ENCODE measurements around the gene HP.
"Not testable (repeated sequence)": the region's sequence is repeated elsewhere in the genome, so short reads cannot be mapped to it uniquely, and the experiment has no call there.

The HP gene

DNA sequence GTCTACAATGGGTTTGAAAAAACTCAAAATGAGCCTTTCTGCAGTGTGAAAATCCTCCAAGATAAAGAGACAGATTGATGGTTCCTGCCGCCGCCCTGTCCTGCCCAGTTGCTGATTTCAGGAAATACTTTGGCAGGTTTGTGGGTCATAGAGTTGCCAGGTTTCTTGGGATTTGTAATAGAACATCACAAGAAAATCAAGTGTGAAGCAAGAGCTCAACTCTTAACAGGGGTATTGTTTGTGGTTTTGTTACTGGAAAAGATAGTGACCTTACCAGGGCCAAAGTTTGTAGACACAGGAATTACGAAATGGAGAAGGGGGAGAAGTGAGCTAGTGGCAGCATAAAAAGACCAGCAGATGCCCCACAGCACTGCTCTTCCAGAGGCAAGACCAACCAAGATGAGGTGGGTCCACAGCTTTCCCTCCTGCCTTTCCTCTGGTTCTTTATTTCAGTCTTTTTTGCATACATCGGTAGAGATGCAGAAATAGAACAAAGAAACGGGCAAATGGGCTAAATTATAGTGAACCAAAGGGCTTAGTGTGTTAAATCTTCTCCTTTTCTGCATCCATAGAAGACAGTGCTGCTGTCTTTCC, at the start of gene HP:
Gene HP, plus strand, starts transcription at position 252 of the 594 bp plus-strand sequence. Its CDS starts 148 bp downstream, at position 400.
- not testable (repeated sequence) for DNase-seq (ENCODE audit: low read depth in 2 of 2)

DNA sequence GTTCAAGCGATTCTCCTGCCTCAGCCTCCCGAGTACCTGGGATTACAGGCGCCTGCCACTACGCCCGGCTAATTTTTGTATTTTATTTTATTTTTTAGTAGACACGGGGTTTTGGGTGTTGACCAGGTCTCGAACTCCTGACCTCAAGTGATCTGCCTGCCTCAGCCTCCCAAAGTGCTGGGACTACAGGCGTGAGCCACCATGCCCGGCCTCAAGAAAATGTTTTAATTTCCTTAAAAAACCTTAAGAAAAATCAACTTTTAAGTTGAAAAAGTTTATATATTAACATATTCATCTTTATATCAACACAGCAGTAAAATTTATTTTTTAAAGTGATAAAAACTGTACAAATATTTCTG, 46.3 kb upstream of the HP start:
- not testable (repeated sequence) for DNase-seq (ENCODE audit: low read depth in 2 of 2)

DNA sequence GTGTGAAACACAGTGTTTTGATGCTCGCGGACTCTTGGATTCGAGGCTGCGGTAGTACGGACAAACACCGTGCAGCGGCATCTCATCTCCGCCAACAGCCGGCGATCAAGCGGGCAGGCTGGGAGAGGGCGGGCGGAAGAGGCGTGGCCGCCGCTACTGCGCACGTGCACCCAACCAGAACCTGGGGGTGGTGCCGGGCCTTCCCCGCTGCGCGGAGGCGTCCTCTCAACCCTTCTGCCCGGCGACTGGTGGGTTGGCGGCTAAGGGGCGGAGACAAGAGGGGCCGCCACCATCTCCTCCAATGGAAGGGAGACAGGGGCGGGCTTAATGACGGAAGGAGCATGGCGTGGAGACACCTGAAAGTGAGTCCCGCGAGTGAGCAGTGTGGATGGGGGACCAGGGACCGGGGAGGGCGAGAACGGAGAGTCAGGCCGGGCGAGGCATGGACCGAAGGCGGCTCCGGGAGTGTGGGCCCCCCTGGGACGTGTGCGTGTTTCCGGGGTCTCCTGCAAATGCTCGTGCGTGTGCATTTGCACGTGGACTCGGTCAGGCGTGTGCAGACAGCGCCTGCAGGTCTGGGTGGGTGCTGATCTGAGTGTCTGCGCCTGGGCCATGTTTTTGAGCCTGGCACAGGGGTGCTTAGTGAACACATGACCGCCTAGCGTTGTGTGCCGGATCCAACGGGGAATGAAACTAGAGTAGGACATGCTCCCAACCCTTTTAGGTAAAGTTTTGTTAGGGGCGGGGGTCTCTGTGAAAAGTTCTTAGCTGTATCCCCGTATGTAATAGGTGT, 45.7 kb upstream of the HP start, which contains the start of gene DHODH:
Gene DHODH, plus strand, starts transcription at position 321 of the 793 bp plus-strand sequence. Its CDS starts 21 bp downstream, at position 342.
- DNase-seq (ENCODE audit: low read depth in 2 of 2), result peak; percentile 90

DNA sequence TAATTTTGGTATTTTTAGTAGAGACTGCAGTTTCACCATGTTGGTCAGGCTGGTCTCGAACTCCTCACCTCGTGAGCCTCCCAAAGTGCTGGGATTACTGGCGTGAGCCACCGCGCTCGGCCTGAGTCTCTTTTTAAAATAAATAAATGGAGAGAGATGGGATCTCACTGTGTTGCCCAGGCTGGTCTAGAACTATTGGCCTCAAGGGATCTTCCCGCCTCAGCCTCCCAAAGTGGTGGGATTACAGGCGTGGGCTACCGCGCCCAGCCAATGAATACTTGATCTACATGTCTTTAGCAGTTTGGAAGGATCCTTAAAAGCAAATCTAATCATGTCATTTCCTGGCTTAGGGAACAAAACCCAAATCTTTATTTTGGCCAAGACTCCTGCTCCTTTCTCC, 44.5 kb upstream of the HP start:
- no peak for DNase-seq (ENCODE audit: low read depth in 2 of 2)

GRCh38 chr16:72012607-72013006, 41.7 kb upstream of the HP start:
- no peak for DNase-seq (ENCODE audit: low read depth in 2 of 2)

GRCh38 chr16:72013389-72013788, 40.9 kb upstream of the HP start:
- DNase-seq (ENCODE audit: low read depth in 2 of 2), result no peak

- DNase-seq (ENCODE audit: low read depth in 2 of 2), result no peak
Measured at GRCh38 chr16:72013888-72014581, 40.3 kb upstream of the HP start.

DNA sequence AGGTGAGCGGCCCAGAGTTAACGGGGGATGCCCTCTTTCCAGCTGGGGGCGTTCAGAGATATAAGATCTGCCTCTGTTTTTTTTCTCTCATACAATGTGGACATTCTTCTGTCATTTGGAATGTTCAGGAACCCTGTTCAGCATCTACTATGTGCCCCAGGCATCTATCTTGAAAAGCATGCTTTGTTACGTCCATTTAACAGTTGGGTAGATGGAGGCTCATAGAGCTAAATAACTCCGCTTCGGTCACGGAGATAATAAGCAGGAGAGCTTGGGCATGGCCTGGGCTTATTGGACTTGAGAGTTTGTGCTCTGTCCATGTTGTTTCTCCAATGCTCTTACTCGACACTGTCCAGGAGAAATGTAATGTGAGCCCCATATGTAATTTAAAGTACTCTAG, 39.6 kb upstream of the HP start:
- no peak for DNase-seq (ENCODE audit: low read depth in 2 of 2)

GRCh38 chr16:72015124-72015523, 39.2 kb upstream of the HP start:
- DNase-seq (ENCODE audit: low read depth in 2 of 2), result no peak

GRCh38 chr16:72018470-72018869, 35.8 kb upstream of the HP start:
- DNase-seq (ENCODE audit: low read depth in 2 of 2), result no peak

DNA sequence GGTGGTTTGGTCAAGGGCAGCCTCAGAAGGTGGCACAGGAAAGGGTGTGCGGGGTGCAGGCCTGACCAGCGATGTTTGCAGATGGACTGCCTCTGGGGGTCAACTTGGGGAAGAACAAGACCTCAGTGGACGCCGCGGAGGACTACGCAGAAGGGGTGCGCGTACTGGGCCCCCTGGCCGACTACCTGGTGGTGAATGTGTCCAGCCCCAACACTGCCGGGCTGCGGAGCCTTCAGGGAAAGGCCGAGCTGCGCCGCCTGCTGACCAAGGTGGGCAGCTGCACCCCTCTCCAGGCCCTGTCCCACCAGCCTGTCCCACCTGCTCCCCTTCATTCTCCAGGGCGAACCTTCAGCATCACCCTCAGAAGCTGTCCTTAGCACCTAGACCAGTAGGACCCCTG, 33.3 kb upstream of the HP start:
- no peak for DNase-seq (ENCODE audit: low read depth in 2 of 2)

- DNase-seq (ENCODE audit: low read depth in 2 of 2), result no peak
Measured at GRCh38 chr16:72022127-72022526, 32.2 kb upstream of the HP start.

GRCh38 chr16:72023962-72024361, 30.3 kb upstream of the HP start:
- no peak for DNase-seq (ENCODE audit: low read depth in 2 of 2)

DNA sequence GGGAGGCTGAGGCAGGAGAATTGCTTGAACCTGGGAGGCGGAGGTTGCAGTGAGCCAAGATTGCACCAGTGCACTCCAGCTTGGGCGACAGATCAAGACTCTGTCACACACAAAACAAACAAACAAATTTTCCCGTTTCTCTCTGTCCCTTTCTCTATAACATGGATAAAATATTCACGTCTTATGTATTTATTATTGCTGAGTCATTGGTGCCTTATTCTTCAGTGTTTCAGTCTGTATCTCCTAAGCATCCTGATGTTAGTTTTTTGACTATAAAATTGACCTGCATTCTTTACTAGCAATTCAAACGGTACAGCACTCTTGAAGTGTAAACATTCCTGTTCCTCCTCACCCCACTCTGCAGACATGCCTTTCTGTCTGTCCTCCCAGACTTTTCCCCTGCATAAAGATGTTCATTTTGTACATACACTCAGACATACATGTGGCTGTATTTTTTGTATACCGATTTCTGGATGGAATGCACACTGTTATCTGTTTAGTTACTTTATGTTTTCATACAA, 29.4 kb upstream of the HP start:
- DNase-seq (ENCODE audit: low read depth in 2 of 2), result no peak

GRCh38 chr16:72025404-72026114, 28.7 kb upstream of the HP start:
- DNase-seq (ENCODE audit: low read depth in 2 of 2), result no peak

DNA sequence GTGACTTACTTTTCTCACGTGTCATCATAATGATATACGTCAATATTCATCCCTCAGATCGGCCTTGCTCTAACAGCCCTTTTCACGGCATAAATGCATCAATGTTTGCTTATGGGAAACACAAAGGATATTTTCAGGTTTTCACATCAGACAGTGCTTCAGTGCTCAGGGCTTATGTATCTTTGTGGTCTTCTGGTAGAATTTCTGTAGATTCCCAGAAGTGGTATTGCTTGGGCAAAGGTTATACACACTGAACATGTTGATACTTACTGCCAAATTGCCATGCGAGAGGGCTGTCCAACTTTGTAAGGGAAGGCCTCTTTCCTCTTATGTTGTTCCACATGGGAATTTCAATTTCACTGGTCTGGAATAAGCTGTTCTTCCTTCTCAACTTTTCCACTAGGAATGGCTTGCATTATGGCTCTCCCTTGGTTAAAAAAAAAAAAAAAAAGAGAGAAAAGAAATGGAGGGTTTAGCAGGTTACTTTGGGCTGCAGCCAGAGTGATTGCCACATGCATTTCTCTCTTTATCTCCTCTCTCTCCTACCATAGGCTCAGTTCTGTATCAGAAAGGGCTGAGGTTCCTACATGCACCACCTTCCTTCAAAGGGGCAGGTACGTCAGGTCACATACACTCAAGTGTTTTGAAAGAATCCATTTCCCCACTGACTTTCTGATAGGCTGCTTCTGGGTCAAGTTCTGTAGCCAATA, 26.5 kb upstream of the HP start:
- no peak for DNase-seq (ENCODE audit: low read depth in 2 of 2)

DNA sequence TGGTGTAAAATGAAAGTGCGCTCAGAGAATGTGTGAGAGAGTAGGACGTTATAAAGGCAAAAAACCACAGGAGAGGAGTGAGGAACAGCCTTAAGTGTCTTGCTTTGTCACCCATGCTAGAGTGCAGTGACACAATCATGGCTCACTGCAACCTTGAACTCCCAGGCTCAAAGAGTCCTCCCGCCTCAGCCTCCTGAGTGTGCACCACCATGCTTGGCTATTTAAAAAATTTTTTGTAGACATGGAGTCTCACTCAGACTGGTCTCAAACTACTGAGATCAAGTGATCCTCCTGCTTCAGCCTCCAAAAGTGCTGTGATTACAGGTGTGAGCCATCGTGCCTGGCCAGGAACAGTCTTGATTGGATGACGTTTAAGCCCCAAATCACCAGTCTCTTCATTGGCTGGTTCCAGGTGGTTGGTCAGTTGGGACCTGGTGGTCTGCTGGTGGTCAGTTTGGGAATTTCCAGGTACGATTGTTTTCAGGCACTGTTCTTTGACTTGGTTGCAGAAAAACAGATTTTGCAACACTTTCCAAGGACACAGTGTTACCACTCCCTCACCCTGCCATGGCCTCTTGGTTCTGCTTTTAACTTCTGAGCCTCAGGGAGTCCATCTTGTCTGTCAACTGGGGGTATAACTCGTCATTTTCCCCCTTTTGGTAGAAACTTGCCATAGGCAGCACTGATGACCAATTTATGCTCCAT, 24.6 kb upstream of the HP start:
- no peak for DNase-seq (ENCODE audit: low read depth in 2 of 2)

DNA sequence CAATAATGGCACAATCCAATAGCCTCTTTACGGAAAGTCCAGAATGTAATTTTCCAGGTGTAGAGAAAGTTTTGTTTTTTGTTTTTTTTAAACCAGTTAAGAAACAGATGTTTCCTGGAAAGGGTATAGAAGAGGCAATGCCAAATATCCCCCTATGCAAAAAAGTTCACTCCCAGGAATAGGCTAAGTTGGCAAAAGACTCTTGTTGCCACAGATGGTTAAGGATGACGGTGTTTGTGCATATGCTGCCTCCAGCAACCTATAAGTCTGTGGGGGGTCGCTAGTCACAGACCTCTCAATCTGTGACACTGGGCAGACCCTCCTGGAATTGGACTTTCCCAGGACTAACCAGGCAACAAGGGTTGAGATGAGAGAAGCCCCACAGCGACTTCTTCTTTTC, 20.9 kb upstream of the HP start:
- DNase-seq (ENCODE audit: low read depth in 2 of 2), result no peak

DNA sequence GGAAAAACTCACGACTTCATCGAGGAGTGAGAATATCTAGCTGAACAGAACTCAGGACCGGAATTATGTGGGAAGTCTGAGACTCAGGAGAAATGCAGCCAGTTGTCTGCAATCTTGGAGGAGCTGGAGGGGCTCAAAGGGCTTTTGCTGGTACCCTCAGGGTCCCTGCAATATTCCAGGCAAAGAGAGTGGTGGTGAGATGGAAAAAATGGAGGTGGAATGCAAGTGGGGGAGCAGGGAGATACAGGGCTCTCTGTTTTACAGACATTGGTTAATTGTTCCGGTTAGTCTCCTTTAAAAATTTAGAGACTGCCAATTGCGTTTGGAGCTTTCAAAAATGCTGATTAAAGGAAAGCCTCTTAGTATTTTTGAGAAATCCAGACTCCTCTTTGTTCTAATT, 18.2 kb upstream of the HP start:
- no peak for DNase-seq (ENCODE audit: low read depth in 2 of 2)

DNA sequence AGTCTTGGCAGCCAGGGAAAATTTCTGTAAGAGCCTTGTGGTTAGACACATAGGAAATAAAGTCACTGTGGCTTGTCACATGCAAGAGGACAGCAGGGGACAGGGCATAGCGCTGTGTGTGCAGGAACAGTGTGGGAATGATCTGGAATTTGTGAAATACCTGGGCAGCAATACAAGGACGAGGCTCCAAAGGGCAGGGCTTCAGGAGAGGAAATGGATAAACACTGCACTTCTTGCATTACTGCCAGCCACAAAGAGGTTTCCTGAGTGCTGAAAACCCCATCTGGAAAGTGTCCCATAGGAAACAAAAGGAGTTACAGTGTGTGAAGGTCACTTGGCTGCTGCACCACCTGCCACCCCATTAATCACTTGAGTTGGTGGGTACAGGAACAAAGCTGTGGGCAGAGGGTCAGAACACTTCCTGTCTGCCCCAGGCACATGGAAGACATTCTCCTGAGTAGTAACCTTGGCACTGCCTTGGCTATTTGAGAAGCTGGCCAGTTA, 12.1 kb upstream of the HP start:
- DNase-seq (ENCODE audit: low read depth in 2 of 2), result no peak

GRCh38 chr16:72043058-72043457, 11.2 kb upstream of the HP start:
- no peak for DNase-seq (ENCODE audit: low read depth in 2 of 2)
